Measurements from ENCODE around the gene ANKRD63.

GRCh38 chr15:40249477-40250303 lies 33.2 kb downstream of the ANKRD63 start:
- TF ChIP-seq, protein P1, sequence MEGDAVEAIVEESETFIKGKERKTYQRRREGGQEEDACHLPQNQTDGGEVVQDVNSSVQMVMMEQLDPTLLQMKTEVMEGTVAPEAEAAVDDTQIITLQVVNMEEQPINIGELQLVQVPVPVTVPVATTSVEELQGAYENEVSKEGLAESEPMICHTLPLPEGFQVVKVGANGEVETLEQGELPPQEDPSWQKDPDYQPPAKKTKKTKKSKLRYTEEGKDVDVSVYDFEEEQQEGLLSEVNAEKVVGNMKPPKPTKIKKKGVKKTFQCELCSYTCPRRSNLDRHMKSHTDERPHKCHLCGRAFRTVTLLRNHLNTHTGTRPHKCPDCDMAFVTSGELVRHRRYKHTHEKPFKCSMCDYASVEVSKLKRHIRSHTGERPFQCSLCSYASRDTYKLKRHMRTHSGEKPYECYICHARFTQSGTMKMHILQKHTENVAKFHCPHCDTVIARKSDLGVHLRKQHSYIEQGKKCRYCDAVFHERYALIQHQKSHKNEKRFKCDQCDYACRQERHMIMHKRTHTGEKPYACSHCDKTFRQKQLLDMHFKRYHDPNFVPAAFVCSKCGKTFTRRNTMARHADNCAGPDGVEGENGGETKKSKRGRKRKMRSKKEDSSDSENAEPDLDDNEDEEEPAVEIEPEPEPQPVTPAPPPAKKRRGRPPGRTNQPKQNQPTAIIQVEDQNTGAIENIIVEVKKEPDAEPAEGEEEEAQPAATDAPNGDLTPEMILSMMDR (IDR thresholded peaks at IDR 0.05) = no peak
- TF ChIP-seq POLR2AphosphoS5 (IDR thresholded peaks at IDR 0.05; ENCODE audit: low read depth, low read length) (no peak), SIN3A (IDR thresholded peaks at IDR 0.05; ENCODE audit: borderline replicate concordance, insufficient read depth, low read depth, low read length) (no peak), TCF7L2 (IDR thresholded peaks at IDR 0.05; ENCODE audit: low read depth, low read length) (no peak)
